ENCODE results near the gene DISP3. TPM values are rescaled to one million over a fixed set of nuclear protein-coding genes. Genes with fewer than 3 reads are reported as not detected.

Gene DISP3
- total and polyA plus RNA-seq, 2 of the 13 experiments (the other 11 are each of a cell fraction or from before 2014, with no cell fraction given), result 0.08 to 0.13 TPM

DNA sequence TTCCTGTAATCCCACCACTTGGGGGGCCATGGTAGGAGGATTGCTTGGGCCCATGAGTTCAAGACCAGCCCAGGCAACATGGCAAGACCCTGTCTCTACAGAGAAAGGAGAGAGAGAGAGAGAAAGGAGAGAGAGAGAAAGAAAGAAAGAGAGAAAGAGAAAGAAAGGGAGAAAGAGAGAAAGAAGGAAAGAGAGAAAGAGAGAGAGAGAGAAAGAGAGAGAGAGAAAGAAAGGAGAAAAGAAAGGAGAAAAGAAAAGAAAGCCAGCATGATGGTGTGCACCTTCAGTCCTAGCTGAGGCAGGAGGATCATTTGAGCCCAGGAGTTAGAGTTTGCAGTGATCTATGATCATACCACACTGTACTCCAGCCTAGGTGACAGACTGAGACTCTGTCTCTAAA lies 82.8 kb downstream of the DISP3 start (continued):
- no peak for TF ChIP-seq ZNF646 (CRISPR knock-in tag; IDR thresholded peaks at IDR 0.05)
- no peak for TF ChIP-seq ZNF775 (CRISPR knock-in tag; IDR thresholded peaks at IDR 0.05; ENCODE audit: borderline replicate concordance)
- no peak for TF ChIP-seq HIVEP1 (CRISPR knock-in tag; IDR thresholded peaks at IDR 0.05)
- TF ChIP-seq SP4 (CRISPR knock-in tag; IDR thresholded peaks at IDR 0.05), result no peak
- TF ChIP-seq AHR (CRISPR knock-in tag; IDR thresholded peaks at IDR 0.05), result no peak
- TF ChIP-seq XBP1 (CRISPR knock-in tag; IDR thresholded peaks at IDR 0.05), result no peak
- no peak for TF ChIP-seq NCOA5 (CRISPR knock-in tag; IDR thresholded peaks at IDR 0.05)
- no peak for TF ChIP-seq GTF3A (CRISPR knock-in tag; conservative IDR thresholded peaks at IDR 0.05)
- no peak for TF ChIP-seq ZNF354B (CRISPR knock-in tag; IDR thresholded peaks at IDR 0.05)
- no peak for TF ChIP-seq NCOR1 (IDR thresholded peaks at IDR 0.05; ENCODE audit: borderline replicate concordance, low read length)
- TF ChIP-seq ZFP62 (CRISPR knock-in tag; IDR thresholded peaks at IDR 0.05), result no peak
- no peak for TF ChIP-seq ZNF704 (CRISPR knock-in tag; IDR thresholded peaks at IDR 0.05; ENCODE audit: borderline replicate concordance)
- no peak for TF ChIP-seq MATR3 (CRISPR knock-in tag; IDR thresholded peaks at IDR 0.05)

All from HepG2 (cell line).